Parathyroid adenoma (tissue), 2 donors: ENCODE data around the gene ADGRL3.

ENCODE experiments used
- H2AFZ ChIP-seq: fragments of 300-600 bp; sonication (generic); one replicate; pipeline ENCODE4 v1.7.0; 2017; ENCODE audit warnings: antibody characterized with exemption, mild to moderate bottlenecking
- H3K27ac ChIP-seq: fragments of 300-600 bp; sonication (generic); one replicate; pipeline ENCODE4 v1.7.0; 2017
- H3K27me3 ChIP-seq: fragments of 300-600 bp; sonication (generic); one replicate; pipeline ENCODE4 v1.7.0; 2017; ENCODE audit warnings: low read length; ENCODE audit not compliant: control insufficient read depth, insufficient read depth
- H3K36me3 ChIP-seq: fragments of 300-600 bp; sonication (generic); one replicate; pipeline ENCODE4 v1.7.0; 2017; ENCODE audit warnings: low read length; ENCODE audit not compliant: control insufficient read depth, insufficient read depth
- H3K4me1 ChIP-seq: fragments of 300-600 bp; sonication (generic); one replicate; pipeline ENCODE4 v1.7.0; 2017; ENCODE audit warnings: control low read depth
- H3K4me2 ChIP-seq: fragments of 300-600 bp; sonication (generic); one replicate; pipeline ENCODE4 v1.7.0; 2017; ENCODE audit warnings: low read length
- H3K4me3 ChIP-seq: fragments of 300-600 bp; sonication (generic); one replicate; pipeline ENCODE4 v1.7.0; 2017; ENCODE audit warnings: low read depth, low read length
- H3K79me2 ChIP-seq: fragments of 300-600 bp; sonication (generic); one replicate; pipeline ENCODE4 v1.7.0; 2017; ENCODE audit warnings: control low read depth
- H3K9ac ChIP-seq: fragments of 300-600 bp; sonication (generic); one replicate; pipeline ENCODE4 v1.7.0; 2017; ENCODE audit warnings: mild to moderate bottlenecking
- H3K9me3 ChIP-seq: fragments of 300-600 bp; sonication (generic); one replicate; pipeline ENCODE4 v1.7.0; 2017; ENCODE audit warnings: low read length; ENCODE audit not compliant: control insufficient read depth
- CTCF ChIP-seq: fragments of 300-600 bp; sonication (generic); IDR thresholded peaks from one replicate; pipeline ENCODE4 v1.7.0; 2017; ENCODE audit warnings: antibody characterized with exemption, mild to moderate bottlenecking
- donor health status: primary hyperparathyroidism.

Gene ADGRL3

GRCh38 chr4:61666244-61666643, 466.1 kb downstream of the ADGRL3 start:
- H3K27ac ChIP-seq, result no peak overlapping the region
- H3K4me2 ChIP-seq, result no peak overlapping the region
- TF ChIP-seq CTCF, result no peak
- no peak overlapping the region for H3K4me3 ChIP-seq
- no peaks in the 10 kb centered on the region for H3K9me3 ChIP-seq
- no peaks in the 10 kb centered on the region for H3K4me1 ChIP-seq
- H3K36me3 ChIP-seq, result no peaks in the 10 kb centered on the region
- H3K27me3 ChIP-seq, result no peaks in the 10 kb centered on the region
- H2AFZ ChIP-seq, result no peak overlapping the region
- no peaks in the 10 kb centered on the region for H3K79me2 ChIP-seq
- H3K9ac ChIP-seq, result no peak overlapping the region

GRCh38 chr4:61671599-61671998, 471.5 kb downstream of the ADGRL3 start:
- TF ChIP-seq CTCF, result no peak
- no peak overlapping the region for H3K4me3 ChIP-seq
- no peaks in the 10 kb centered on the region for H3K36me3 ChIP-seq
- no peak overlapping the region for H3K9ac ChIP-seq
- H2AFZ ChIP-seq, result no peak overlapping the region
- no peaks in the 10 kb centered on the region for H3K4me1 ChIP-seq
- no peak overlapping the region for H3K27ac ChIP-seq
- no peaks in the 10 kb centered on the region for H3K79me2 ChIP-seq
- H3K27me3 ChIP-seq, result no peaks in the 10 kb centered on the region
- no peak overlapping the region for H3K4me2 ChIP-seq
- no peaks in the 10 kb centered on the region for H3K9me3 ChIP-seq

GRCh38 chr4:61675464-61675863, 475.3 kb downstream of the ADGRL3 start:
- no peak overlapping the region for H3K4me2 ChIP-seq
- no peak overlapping the region for H3K27ac ChIP-seq
- no peak overlapping the region for H2AFZ ChIP-seq
- TF ChIP-seq CTCF, result no peak
- H3K9ac ChIP-seq, result no peak overlapping the region
- no peaks in the 10 kb centered on the region for H3K79me2 ChIP-seq
- H3K4me1 ChIP-seq, result no peaks in the 10 kb centered on the region
- no peaks in the 10 kb centered on the region for H3K27me3 ChIP-seq
- H3K4me3 ChIP-seq, result no peak overlapping the region
- H3K9me3 ChIP-seq, result no peaks in the 10 kb centered on the region
- no peaks in the 10 kb centered on the region for H3K36me3 ChIP-seq

GRCh38 chr4:61678297-61678696, 478.2 kb downstream of the ADGRL3 start:
- no peak overlapping the region for H2AFZ ChIP-seq
- no peaks in the 10 kb centered on the region for H3K79me2 ChIP-seq
- no peak for TF ChIP-seq CTCF
- no peak overlapping the region for H3K4me2 ChIP-seq
- H3K4me3 ChIP-seq, result no peak overlapping the region
- H3K4me1 ChIP-seq, result no peaks in the 10 kb centered on the region
- H3K27ac ChIP-seq, result no peak overlapping the region
- H3K36me3 ChIP-seq, result no peaks in the 10 kb centered on the region
- H3K9me3 ChIP-seq, result no peaks in the 10 kb centered on the region
- H3K27me3 ChIP-seq, result no peaks in the 10 kb centered on the region
- H3K9ac ChIP-seq, result no peak overlapping the region

- Histone ChIP-seq H3K36me3 (no peaks in the 10 kb centered on the region), H3K27ac (no peak overlapping the region), H3K9me3 (no peaks in the 10 kb centered on the region), H2AFZ (no peak overlapping the region), H3K79me2 (no peaks in the 10 kb centered on the region), H3K4me2 (no peak overlapping the region), H3K27me3 (no peaks in the 10 kb centered on the region), H3K4me1 (no peaks in the 10 kb centered on the region), H3K4me3 (no peak overlapping the region), H3K9ac (no peak overlapping the region)
- no peak for TF ChIP-seq CTCF
Measured at GRCh38 chr4:61693520-61693919, 493.4 kb downstream of the ADGRL3 start.
